Myocyte (in vitro differentiated cells): ENCODE results near the gene C10orf67. TPM values are rescaled to one million over a fixed set of nuclear protein-coding genes. Genes with fewer than 3 reads are reported as not detected.
A peak's percentile ranks its signal among the peaks of the same experiment; 100 is the strongest.

Experiments used
- DNase-seq: peaks from one replicate; pipeline ENCODE4 v3.0.0-alpha.2; 2012; ENCODE audit warnings: low read depth
- microRNA counts: library from miRNA; unstranded; fragments of <30 nt; microRNA quantifications from one replicate; lab custom pipeline; 2016
- microRNA-seq: library from miRNA; unstranded; fragments of <30 nt; microRNA quantifications from one replicate; pipeline ENCODE4, GENCODE V29; 2016
- total RNA-seq: library from RNA; depleted of rRNA; stranded (reverse); fragments of >200 nt; gene quantifications from 2 replicates; pipeline ENCODE4 v1.2.3, GENCODE V29; 2014

Gene C10orf67
- total RNA-seq, 1 donor from 2014 or later, result not detected

DNA sequence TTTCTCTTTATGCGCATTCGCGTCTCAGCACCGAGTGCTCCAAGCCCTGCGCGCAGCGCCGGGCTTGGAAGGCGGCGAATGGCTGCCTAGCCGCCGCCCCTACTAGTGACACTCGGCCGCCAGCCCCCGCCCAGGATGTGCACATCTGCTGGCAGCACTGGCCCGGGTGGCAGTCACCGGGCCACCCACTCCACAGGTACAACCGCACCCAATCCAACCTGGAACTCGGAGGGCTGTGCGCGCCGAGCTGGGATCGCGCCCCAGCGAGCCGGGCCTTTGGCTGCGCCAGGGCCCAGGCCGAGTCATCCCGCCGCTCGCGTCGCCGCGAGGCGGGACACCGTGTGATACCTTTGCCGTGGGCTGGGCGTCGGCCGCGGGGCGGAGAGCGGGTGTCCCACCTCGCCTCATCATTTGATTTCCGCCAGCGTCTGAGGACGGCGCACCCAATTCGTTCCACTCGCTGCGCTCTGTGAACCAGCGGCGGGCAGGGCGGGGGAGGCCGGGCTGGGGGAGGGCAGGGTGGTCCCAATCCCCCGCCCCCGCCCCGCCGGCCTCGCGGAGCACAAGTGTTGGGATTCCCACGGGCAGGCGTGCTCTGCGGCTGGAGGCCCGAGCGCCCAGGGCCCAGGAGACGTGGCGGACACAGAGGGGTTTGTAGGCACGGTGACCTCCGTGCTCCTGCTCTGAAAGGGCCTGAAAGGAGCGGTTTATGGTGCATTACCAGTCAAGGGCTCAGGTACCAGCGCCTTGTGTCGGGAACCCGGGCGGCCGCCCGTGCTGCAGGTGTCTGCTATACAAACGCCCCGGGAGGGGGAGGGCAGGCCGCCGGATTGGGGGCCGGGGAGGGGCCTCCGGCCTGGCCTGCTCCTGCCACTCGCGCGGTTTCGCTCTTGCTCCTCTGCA is 170.3 kb downstream of the C10orf67 start:
- DNase-seq, result no peak

DNA sequence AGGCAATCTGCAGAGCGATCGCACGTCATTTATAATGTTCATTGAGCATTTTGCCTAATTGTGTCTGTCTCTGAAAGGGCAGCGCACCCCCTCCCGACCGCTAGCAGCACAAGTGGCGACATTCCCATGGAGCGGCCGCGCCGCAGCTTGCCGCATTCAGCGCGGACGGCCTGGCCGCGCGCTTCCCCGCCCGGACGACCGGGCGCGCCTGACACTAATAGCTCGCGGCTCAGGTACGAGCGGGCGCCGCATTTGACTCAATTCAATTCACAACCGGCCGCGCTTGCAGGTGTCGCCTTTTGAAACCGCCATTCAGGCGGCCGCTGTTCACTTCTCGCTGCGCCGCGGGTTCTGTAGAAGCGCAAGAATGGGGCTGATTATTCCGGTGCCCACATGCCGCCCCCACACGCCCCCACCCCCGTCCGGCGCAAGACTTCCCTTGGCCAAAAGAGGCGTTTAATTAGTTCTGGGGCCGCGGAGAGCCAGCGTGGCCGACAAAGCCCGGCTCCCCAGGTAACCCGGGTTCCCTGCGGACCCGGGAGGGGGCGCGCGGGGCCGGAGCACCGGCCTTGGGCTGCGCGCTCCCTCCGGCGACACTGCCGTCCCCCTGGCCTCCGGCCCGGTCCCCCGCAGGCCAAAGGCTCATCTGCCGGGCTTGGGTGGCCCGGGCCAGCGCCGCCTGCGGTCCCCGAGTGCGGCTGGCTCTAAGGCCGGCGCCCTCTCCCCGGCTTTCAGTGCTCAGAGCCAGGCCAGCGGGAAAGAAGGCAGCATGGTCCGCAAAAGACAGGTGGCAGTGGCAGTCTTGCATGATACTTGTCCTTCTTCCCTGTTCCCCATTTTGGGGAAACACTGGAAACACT is 171.2 kb downstream of the C10orf67 start:
- no peak for DNase-seq

DNA sequence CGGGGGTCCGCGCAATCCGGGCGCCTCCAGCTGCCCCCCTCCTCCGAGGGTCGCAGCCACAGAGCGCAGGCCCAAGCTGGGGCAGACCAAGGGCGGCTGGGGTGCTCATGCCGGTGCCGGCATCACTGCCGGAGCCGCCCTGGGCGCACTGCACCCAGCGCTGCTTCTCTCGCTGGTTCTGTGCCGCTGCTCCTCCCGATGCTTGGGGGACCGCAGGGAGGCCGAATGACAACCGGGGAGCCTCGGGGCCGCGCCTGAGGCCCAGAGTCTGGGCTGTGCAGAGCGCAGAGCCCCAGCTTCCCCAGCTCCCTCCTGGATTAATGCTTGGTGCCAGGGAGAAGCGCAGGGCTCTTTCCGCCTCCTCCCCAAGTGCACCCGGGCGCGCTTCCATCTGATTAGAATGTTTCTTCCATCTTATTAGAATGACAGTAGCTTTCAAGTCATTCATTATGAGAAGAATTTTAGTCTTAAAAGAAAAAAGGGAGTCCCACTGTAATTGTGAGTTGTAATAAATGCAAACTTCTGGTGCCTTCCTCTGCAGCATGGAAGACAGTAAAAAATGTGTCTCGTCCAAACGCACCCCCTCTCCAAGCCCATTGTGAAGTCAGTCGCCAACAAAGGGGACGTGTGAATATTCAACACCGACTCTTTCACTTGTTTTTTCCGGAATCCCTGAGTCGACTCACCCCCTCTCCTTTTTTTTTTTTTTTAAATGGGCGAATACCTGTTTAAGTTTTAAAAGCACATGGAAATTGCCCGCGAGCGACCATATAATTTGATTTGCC is 172.0 kb downstream of the C10orf67 start:
- DNase-seq, result no peak

DNA sequence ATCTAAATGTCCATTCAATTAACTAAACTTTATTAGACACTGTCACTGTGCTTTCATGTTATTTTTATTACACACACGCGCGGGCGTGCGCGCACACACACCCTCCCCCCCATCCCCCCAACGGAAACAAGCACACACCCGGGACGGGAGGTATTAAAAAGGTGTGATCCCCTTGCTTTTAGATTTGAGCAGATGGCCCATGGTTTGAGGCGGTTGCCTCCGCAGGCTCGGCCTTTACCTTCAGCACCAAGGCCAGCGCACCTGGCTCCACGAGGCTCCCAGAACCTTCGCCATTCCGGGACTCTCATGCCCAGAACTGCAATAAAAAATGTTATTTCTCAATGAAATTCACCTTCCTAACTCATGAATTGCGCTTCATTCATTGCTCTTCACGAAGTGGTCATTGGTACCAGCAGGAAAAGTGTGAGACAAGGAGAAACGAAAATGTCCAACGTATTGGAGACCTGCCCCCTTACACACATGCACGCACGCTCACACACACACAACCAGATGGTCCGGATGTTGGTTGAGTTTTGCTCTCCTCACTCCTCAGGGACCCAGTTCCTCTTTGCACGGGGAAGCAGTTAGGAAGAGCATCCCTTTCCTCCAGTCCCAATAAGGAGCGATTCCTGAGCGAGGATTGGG is 173.2 kb downstream of the C10orf67 start:
- DNase-seq, result peak; percentile 45

DNA sequence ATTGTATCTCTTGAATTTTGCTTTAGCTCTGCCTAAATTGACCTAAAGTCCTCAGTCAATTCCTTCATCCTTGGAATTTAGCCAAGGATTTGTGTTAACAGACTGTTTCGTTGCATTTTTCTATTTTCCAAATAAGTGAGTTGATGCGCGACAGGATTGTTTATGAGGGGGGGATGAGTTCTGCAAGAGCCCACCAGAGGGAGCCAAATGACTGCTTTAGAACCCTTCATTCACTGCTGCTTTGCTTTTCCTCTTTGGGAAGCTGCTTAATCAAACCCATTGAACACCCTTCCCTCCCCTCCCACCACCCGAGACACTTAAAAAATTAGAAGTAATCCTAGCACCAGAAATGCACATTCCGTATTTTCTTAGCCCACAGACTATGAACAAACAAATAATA is 186.2 kb downstream of the C10orf67 start:
- DNase-seq, result peak; percentile 65

DNA sequence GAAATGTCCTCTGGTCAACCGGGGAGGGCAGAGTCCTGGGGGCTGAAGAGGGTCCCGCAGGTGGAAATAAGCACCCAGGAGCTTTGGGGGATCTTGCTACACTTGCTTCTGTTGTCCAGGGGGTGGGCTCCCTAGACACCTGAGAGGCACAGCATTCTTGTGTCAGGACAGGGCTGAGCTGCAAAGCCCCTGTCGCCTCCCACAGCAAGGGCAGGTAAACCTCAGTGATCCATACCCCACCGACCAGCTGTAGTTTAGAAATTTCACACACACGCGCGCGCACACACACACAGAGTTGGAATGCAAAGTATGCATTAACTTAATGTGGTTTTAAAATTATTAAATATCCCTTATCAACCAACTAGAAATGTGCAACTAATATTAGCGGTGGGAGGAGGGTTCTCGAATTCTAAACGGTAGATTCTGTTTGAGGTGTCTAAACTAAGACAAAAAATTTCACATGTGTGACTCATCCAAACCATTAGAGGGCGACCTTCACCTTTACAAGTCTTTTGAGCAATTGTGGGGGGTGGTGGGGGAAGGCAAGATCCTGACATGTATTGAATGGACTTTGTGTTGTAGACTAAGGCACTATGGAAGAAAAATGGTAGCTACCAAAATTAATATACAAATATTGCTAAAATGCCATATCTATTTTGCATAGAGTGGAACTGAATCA is 186.8 kb downstream of the C10orf67 start:
- DNase-seq, result peak; percentile 41

DNA sequence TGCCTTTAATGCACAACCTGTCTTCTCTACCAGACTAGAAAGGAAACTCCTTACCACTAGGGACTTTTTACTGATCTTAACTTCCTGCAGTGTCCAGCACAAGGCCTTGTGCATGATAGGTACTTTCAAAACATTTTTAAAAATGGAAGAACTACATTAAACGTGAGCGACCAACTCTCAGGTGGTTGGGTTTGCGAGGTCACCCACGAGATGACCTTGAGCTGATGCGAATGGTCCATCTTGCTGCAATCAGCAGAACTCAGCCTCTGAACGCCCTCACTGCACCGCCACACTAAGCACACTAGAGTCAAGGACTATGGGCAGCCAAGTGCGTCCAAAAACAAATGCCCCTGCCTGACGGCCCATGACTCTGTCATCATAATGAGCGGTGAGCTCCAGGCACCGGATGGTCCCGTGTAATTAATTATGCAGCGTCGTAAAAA is 187.3 kb downstream of the C10orf67 start:
- DNase-seq, result no peak

DNA sequence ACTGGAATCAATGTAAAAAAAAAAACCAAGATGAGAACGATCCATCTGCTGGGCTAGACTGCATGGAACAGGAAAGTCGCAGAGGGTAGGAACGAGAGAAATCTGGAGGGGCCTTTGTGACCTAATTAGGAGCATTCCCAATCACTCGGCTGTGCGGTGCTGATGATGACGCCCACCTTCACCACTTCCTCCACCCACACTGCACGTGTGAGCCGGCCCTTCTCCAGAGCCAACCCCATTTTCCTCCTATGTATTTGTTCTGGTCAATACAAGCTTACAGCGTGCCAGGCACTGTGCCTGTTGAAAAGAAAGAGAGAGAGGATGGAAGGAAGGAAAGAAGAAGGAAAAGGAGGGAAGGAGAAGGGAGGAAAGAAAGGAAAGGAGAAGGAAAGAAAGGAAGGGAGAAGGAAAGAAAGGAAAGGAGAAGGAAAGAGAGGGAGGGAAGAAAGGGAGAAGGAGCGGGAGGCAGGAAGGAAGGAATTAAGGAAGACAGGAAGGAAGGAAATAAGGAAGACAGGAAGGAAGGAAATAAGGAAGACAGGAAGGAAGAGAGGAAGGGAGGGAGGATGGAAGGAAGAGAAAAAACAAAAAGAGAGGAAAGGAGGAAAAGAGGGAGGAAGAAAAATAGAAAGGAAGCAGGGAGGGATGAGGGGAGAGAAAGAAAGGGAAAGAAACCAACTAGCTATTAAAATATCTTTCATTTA is 188.0 kb downstream of the C10orf67 start:
- no peak for DNase-seq

DNA sequence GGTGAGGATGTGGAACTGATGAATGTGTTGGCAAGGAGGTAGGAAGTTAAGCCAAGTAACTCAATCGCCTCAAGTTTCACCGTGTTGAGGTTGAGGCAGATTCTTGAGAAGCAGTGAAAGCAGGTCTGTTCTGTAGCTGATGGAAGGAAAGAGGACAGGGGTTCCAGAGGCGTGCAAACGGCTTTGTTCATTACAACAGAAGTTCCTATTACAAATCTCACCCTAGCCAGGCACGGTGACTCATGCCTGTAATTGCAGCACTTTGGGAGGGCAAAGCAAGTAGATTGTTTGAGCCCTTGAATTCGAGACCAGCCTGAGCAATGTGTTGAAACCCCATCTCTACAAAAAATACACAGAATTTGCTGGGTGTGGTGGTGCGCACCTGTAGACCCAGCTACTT is 189.4 kb downstream of the C10orf67 start:
- no peak for DNase-seq

MicroRNA genes within 50 kb of the gene (microRNA counts, 767-probe panel; counts per million panel counts)
- not detected for microRNA hsa-miR-1254 (lab: Ali Mortazavi, UCI)

Small RNA genes lying within 50 kb of the gene (microRNA-seq; reads per million reads assigned to microRNA genes)
- gene MIR1254-2, result not detected

Other genes starting within 250 kb of the C10orf67 start
- gene MSRB2, start 249.2 kb downstream of the C10orf67 start, total RNA-seq, result 21.4 and 22.2 TPM in 2 replicates
- gene PTF1A, start 152.5 kb downstream of the C10orf67 start, total RNA-seq, result not detected in 2 replicates
- gene OTUD1, start 94.3 kb upstream of the C10orf67 start, total RNA-seq, result 7.7 and 15.0 TPM in 2 replicates